ENCODE data around the gene GRM8.

GRCh38 chr7:126394406-126394805 is 858.3 kb downstream of the GRM8 start:
- TF ChIP-seq CTCF (conservative IDR thresholded peaks at IDR 0.05; ENCODE audit: low read length) (no peak), EZH2phosphoT487 (IDR thresholded peaks at IDR 0.05; ENCODE audit: borderline replicate concordance, low read depth, low read length) (no peak)
